Upper lobe of right lung (tissue), 1 donor: Measurements from ENCODE around the gene PTPRU. TPM values are rescaled to one million over a fixed set of nuclear protein-coding genes. Genes with fewer than 3 reads are reported as not detected.
"Not testable (repeated sequence)": the region's sequence is repeated elsewhere in the genome, so short reads cannot be mapped to it uniquely, and the experiment has no call there.

Source experiments
- ATAC-seq: fragments of 200-7000 bp; cut with Tn5 transposase; one replicate; pipeline ENCODE4 v1.9.1; 2020; ENCODE audit warnings: mild to moderate bottlenecking, moderate library complexity
- DNase-seq: peaks from one replicate; pipeline ENCODE4 v3.0.0-alpha.2; 2020
- H3K27ac ChIP-seq: fragments of 200-600 bp; one replicate; pipeline ENCODE4 v1.8.0; 2022
- H3K27me3 ChIP-seq: fragments of 200-600 bp; one replicate; pipeline ENCODE4 v1.8.0; 2022; ENCODE audit warnings: mild to moderate bottlenecking
- H3K36me3 ChIP-seq: fragments of 200-600 bp; one replicate; pipeline ENCODE4 v1.8.0; 2022
- H3K4me1 ChIP-seq: fragments of 200-600 bp; one replicate; pipeline ENCODE4 v1.8.0; 2022
- H3K4me3 ChIP-seq: fragments of 200-600 bp; one replicate; pipeline ENCODE4 v1.8.0; 2022; ENCODE audit warnings: mild to moderate bottlenecking
- H3K9me3 ChIP-seq: fragments of 200-600 bp; one replicate; pipeline ENCODE4 v1.8.0; 2022
- intact Hi-C: fragments of 100-400 bp; cut with DNase I; formaldehyde crosslinking; loops from one replicate; pipeline ENCODE4 v1.11.0; 2022
- total RNA-seq: library from RNA; stranded (reverse); fragmentation: NEBNext Ultra II Directional; extraction: Animal tissue kit (Norgen Biotek cat#: 25700); gene quantifications from one replicate; pipeline ENCODE4 v1.2.1, GENCODE V29; 2021
- TF ChIP-seq, protein P1 (sequence below): fragments of 200-600 bp; IDR thresholded peaks from one replicate; pipeline ENCODE4 v1.8.0; 2022; ENCODE audit warnings: antibody characterized with exemption
- donor health status: DM: no; HTN: yes; CAD: no; lungs with severe emphysema.

Gene PTPRU
- total RNA-seq, 1 donor from 2014 or later, result 45.5 TPM

DNA sequence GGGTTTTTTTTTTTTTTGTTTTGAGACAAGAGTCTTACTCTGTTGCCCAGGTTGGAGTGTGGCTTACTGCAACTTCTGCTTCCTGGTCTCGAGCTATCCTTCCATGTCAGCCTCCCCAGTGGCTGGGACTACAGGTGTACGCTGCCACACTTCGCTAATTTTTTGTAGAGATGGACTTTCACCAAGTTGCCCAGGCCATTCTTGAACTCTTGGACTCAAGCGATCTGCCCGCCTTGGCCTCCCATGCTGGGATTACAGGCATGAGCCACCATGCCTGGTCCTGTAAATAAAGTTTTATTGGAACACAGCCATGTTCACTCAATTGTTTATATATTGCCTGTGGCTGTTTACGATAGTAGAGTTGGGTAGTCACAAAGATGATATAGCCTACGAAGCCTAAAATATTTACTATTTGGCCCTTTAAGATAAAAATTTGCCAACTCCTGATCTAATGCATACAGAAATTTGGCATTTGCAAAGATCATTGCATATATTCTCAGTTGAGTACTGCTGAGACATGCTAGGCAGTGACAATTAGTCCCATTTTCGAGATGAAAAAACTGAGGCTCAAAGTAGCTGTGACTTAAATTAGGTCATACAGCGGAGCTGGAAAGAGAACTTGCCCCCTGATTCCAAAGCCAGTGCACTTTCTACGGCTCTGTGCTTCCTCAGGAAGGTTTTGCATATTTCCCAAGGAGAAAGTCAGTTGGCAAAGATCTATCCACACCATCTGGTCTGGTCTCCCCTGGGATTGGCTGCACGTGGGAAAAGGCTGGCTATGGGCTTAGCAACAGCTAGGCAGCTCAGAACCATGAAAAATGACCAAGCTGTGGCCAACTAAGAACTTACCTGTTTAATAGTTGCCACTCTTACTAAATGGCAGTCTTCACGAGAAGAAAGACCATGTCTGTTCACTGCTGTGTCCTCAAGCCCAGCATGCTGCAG is 25.0 kb upstream of the PTPRU start:
- H3K36me3 ChIP-seq, result peaks cover 41% of the 10 kb centered on the region
- H3K4me1 ChIP-seq, result no peaks in the 10 kb centered on the region
- no peak overlapping the region for H3K4me3 ChIP-seq
- intact Hi-C loops, result no loop called here
- no peaks in the 10 kb centered on the region for H3K27me3 ChIP-seq
- H3K9me3 ChIP-seq, result no peaks in the 10 kb centered on the region
- H3K27ac ChIP-seq, result no peak overlapping the region
- TF ChIP-seq, protein P1, sequence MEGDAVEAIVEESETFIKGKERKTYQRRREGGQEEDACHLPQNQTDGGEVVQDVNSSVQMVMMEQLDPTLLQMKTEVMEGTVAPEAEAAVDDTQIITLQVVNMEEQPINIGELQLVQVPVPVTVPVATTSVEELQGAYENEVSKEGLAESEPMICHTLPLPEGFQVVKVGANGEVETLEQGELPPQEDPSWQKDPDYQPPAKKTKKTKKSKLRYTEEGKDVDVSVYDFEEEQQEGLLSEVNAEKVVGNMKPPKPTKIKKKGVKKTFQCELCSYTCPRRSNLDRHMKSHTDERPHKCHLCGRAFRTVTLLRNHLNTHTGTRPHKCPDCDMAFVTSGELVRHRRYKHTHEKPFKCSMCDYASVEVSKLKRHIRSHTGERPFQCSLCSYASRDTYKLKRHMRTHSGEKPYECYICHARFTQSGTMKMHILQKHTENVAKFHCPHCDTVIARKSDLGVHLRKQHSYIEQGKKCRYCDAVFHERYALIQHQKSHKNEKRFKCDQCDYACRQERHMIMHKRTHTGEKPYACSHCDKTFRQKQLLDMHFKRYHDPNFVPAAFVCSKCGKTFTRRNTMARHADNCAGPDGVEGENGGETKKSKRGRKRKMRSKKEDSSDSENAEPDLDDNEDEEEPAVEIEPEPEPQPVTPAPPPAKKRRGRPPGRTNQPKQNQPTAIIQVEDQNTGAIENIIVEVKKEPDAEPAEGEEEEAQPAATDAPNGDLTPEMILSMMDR, result no peak
- no peak for DNase-seq
- ATAC-seq, result no peak

DNA sequence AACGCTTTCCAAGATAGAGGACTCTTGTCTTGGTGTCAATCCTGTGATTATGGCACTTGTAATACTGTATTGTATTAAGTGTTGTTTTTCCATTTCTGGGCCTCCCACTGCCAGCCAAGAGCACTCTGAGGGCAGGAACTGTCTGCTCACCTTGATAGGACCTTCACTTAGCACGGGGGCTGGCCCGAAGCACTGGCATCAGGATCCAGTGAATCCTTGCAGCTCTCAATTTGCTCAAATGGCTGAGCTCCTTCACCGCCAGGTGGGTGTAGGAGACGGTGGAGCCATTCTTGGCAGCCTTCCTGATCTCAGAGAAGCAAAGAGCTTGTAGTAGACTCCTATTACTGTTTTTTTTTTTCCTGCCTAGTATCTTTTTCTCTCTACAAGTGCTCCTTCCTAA is 23.3 kb upstream of the PTPRU start:
- Histone ChIP-seq H3K4me3 (no peak overlapping the region), H3K27ac (no peak overlapping the region), H3K27me3 (no peaks in the 10 kb centered on the region), H3K9me3 (no peaks in the 10 kb centered on the region), H3K4me1 (no peaks in the 10 kb centered on the region), H3K36me3 (peaks cover 38% of the 10 kb centered on the region)
- TF ChIP-seq, protein P1, result no peak
- ATAC-seq (no peak), DNase-seq (no peak)
- intact Hi-C loops, result no loop called here

DNA sequence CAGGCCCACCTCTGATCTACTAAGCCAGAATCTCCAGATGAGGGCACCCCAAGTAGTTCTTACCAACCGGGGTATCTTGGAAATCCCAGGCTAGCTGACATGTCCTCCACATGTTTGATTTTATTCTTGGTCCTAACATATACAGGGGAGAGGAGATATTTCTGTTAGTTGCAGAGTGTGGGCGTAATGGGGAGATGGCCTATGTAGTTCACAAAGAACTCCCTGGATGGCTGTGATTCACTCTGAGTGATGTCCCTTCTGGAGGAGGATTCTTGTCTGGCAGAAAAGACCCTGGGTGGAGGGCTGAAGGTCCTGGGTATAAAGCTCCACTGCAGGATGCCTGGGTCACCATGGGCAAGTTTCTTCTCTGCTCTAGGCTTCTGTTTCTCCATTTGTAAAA is 18.7 kb upstream of the PTPRU start:
- Histone ChIP-seq H3K9me3 (no peaks in the 10 kb centered on the region), H3K4me3 (no peak overlapping the region), H3K27me3 (no peaks in the 10 kb centered on the region), H3K27ac (no peak overlapping the region), H3K4me1 (no peaks in the 10 kb centered on the region), H3K36me3 (peaks cover 43% of the 10 kb centered on the region)
- TF ChIP-seq, protein P1, result no peak
- DNase-seq (no peak), ATAC-seq (no peak)
- intact Hi-C loops, result no loop called here

DNA sequence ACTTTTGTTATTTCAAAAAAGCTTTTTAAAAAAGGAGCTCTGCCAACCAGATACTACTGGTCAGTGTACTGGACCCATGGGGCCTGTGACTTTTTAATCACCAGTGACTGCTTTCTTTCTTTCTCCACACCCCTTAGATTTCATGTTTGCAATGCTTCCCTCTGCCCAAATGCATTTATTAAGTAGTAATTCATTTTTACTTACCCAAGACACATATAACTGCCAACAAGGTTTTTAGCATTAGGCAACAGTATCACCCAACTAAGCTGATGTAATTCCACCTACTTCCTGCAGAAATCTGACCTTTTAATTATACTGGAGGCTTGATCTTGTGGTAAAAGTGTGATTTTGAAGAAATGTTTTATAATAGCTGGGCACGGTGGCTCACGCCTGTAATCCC is 18.1 kb upstream of the PTPRU start:
- DNase-seq, result no peak
- Histone ChIP-seq H3K27ac (no peak overlapping the region), H3K4me3 (no peak overlapping the region), H3K36me3 (peaks cover 38% of the 10 kb centered on the region), H3K9me3 (no peaks in the 10 kb centered on the region), H3K27me3 (no peaks in the 10 kb centered on the region), H3K4me1 (no peaks in the 10 kb centered on the region)
- intact Hi-C loops, result no loop called here
- no peak for ATAC-seq
- TF ChIP-seq, protein P1, result no peak

DNA sequence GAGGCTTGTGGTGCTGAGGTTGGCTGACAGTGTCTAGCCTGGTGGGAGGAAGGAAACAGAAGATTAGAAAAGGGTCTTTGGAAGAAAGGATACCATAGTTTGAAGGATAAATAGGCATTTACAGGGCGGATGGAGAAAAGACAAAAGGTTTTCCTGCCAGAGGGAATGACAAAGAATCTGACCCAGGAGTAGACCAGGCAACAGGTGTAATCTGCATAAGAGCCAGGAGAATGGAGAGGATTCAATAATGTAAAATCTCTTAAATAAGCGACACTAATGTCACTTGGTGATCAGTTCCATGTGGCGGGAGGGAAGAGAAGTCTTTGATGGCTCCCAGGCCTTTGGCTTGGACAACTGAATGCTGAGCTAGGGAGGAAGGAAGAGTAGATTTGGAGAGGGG is 15.0 kb upstream of the PTPRU start:
- intact Hi-C loops, result no loop called here
- Histone ChIP-seq H3K4me1 (no peaks in the 10 kb centered on the region), H3K9me3 (no peaks in the 10 kb centered on the region), H3K4me3 (no peak overlapping the region), H3K36me3 (peaks cover 24% of the 10 kb centered on the region), H3K27ac (no peak overlapping the region), H3K27me3 (no peaks in the 10 kb centered on the region)
- ATAC-seq, result no peak
- TF ChIP-seq, protein P1, result no peak
- DNase-seq, result no peak

DNA sequence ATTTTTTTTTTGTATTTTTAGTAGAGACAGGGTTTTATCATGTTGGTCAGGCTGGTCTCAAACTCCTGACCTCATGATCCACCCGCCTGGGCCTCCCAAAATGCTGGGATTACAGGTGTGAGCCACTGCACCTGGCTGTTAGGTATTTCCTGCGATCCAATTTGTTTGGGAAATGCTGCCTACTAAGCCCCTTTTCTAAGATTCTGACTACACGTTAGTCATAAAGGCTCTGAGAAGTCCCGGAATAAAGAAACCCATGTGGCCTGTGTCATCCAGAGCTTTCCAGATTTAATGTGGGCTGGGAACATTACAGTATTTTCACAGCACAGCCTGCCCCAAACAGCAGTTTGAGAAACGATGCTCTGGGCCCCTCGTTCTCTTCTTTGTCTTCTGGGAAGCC is 14.1 kb upstream of the PTPRU start:
- H3K4me3 ChIP-seq, H3K4me1 ChIP-seq, DNase-seq, intact Hi-C loops, ATAC-seq, H3K9me3 ChIP-seq, H3K27me3 ChIP-seq, H3K27ac ChIP-seq: not testable (repeated sequence)
- H3K36me3 ChIP-seq, result peaks cover 24% of the 10 kb centered on the region
